Testis (tissue), 2 donors: ENCODE measurements around the gene SDCCAG8.

Source experiments
- CTCF ChIP-seq, 3 experiments: fragments of 450-650 bp in 2 of 3; fragments of 200-600 bp in 1 of 3; sonication (generic) in 1 of 3; IDR thresholded peaks; one replicate each; pipeline ENCODE4 v1.5.1; 2016 to 2019; ENCODE audit warnings: antibody characterized with exemption in 3 of 3, mild to moderate bottlenecking in 2 of 3, moderate library complexity in 1 of 3
- POLR2A ChIP-seq: fragments of 450-650 bp; IDR thresholded peaks from one replicate; pipeline ENCODE4 v1.6.1; 2017; ENCODE audit warnings: antibody characterized with exemption, mild to moderate bottlenecking, moderate library complexity

GRCh38 chr1:243438146-243438545 is 182.3 kb downstream of the SDCCAG8 start:
- TF ChIP-seq POLR2A (no peak), CTCF (IDR thresholded peaks at IDR 0.05) (no peak)
